CD4-positive, alpha-beta T cell (primary cell): ENCODE measurements around the gene HDGFL1. TPM values are rescaled to one million over a fixed set of nuclear protein-coding genes. Genes with fewer than 3 reads are reported as not detected.

Experiments
- ATAC-seq: fragments of 200-7000 bp; cut with Tn5 transposase; one replicate; pipeline ENCODE4 v1.10.0; 2022; ENCODE audit warnings: mild to moderate bottlenecking; ENCODE audit not compliant: poor library complexity
- CTCF ChIA-PET: fragments of 350-600 bp; sonication (Branson Sonifier 250); formaldehyde crosslinking; loops from one replicate; lab custom pipeline; 2021; ENCODE audit warnings: antibody characterized with exemption, inconsistent platforms; lab: Charles Lee
- POLR2A ChIA-PET: fragments of 350-600 bp; sonication (Branson Sonifier 250); formaldehyde crosslinking; loops from one replicate; lab custom pipeline; 2021; ENCODE audit warnings: antibody characterized with exemption, inconsistent platforms; lab: Charles Lee
- DNase-seq, 14 experiments: peaks; one replicate each; pipeline ENCODE4 v3.0.0-alpha.2; 2013 to 2020; ENCODE audit warnings: mixed read lengths in 2 of 14
- H3K27ac ChIP-seq, 2 donors: one replicate each; pipeline versions ENCODE4 v1.5.1 to v1.7.0; 2013; ENCODE audit warnings: low read length in 2 of 2, low read depth in 1 of 2, mild to moderate bottlenecking in 1 of 2
- H3K27me3 ChIP-seq, 2 experiments: 1 replicate in 1 of 2; 2 replicates in 1 of 2; pipeline versions ENCODE4 v1.6.1 to v1.7.0; 2013; ENCODE audit warnings: low read length in 2 of 2, control low read depth in 1 of 2, mild to moderate bottlenecking in 1 of 2, moderate library complexity in 1 of 2; ENCODE audit not compliant: insufficient read depth in 2 of 2, control insufficient read depth in 1 of 2
- H3K36me3 ChIP-seq: one replicate; pipeline ENCODE4 v1.6.1; 2013; ENCODE audit warnings: low read length, control low read depth; ENCODE audit not compliant: insufficient read depth
- H3K4me1 ChIP-seq: one replicate; pipeline ENCODE4 v1.6.1; 2013; ENCODE audit warnings: low read length, control low read depth; ENCODE audit not compliant: insufficient read depth
- H3K4me3 ChIP-seq: one replicate; pipeline ENCODE4 v1.5.1; 2013; ENCODE audit warnings: mild to moderate bottlenecking, low read length, moderate library complexity
- H3K9me3 ChIP-seq, 2 experiments: 1 replicate in 1 of 2; 2 replicates in 1 of 2; pipeline versions ENCODE4 v1.6.1 to v1.7.0; 2013; ENCODE audit warnings: low read length in 2 of 2, mild to moderate bottlenecking in 2 of 2, control low read depth in 1 of 2, moderate library complexity in 1 of 2; ENCODE audit not compliant: control insufficient read depth in 1 of 2, insufficient read depth in 1 of 2
- H3K27ac Mint-ChIP-seq: one replicate; pipeline ENCODE4 v1.8.0; 2020; ENCODE audit warnings: mixed read lengths
- H3K27me3 Mint-ChIP-seq: one replicate; pipeline ENCODE4 v1.8.0; 2021; ENCODE audit warnings: mixed read lengths
- H3K36me3 Mint-ChIP-seq: one replicate; pipeline ENCODE4 v1.8.0; 2021; ENCODE audit warnings: low read depth, mixed read lengths
- H3K4me1 Mint-ChIP-seq: one replicate; pipeline ENCODE4 v1.8.0; 2021; ENCODE audit warnings: low read depth, mixed read lengths
- H3K4me3 Mint-ChIP-seq: one replicate; pipeline ENCODE4 v1.8.0; 2020; ENCODE audit warnings: mild to moderate bottlenecking, mixed read lengths
- H3K9me3 Mint-ChIP-seq: one replicate; pipeline ENCODE4 v1.8.0; 2020; ENCODE audit warnings: mixed read lengths
- CTCF ChIP-seq: fragments of 200-600 bp; IDR thresholded peaks from one replicate; pipeline ENCODE4 v1.8.0; 2022; ENCODE audit warnings: antibody characterized with exemption, mild to moderate bottlenecking
- intact Hi-C, 2 experiments: fragments of 100-400 bp; cut with DNase I in 1 of 2; cut with micrococcal nuclease in 1 of 2; formaldehyde crosslinking; loops; one replicate each; pipeline versions ENCODE4 v1.15.1 to v1.9.0; 2023 to 2025; cut with DNase I, micrococcal nuclease
- total RNA-seq, 174 experiments: library from RNA in 2 of 174; stranded (reverse) in 2 of 174; gene quantifications; one replicate each; pipeline ENCODE4 v1.2.3 and lab custom pipeline; 2021 to 2026

The HDGFL1 gene
- total RNA-seq, 2 experiments from 2014 or later: not detected

- Mint-ChIP-seq H3K4me3 (no peak overlapping the region), H3K27me3 (no peaks in the 10 kb centered on the region), H3K27ac (no peak overlapping the region), H3K4me1 (no peaks in the 10 kb centered on the region), H3K9me3 (peaks cover 3% of the 10 kb centered on the region), H3K36me3 (no peaks in the 10 kb centered on the region)
- Histone ChIP-seq H3K27ac (no peak overlapping the region), H3K4me1 (no peaks in the 10 kb centered on the region), H3K36me3 (no peaks in the 10 kb centered on the region), H3K9me3 (no peaks in the 10 kb centered on the region), H3K4me3 (no peak overlapping the region), H3K27me3 (no peaks in the 10 kb centered on the region)
- CTCF ChIA-PET: no interaction called here
- DNase-seq: no peak
- TF ChIP-seq CTCF: no peak
- intact Hi-C loops: no loop called here
- POLR2A ChIA-PET: no interaction called here
- ATAC-seq: no peak
These were observed 18.2 kb upstream of the HDGFL1 start for GRCh38 chr6:22550971-22551670.

DNA sequence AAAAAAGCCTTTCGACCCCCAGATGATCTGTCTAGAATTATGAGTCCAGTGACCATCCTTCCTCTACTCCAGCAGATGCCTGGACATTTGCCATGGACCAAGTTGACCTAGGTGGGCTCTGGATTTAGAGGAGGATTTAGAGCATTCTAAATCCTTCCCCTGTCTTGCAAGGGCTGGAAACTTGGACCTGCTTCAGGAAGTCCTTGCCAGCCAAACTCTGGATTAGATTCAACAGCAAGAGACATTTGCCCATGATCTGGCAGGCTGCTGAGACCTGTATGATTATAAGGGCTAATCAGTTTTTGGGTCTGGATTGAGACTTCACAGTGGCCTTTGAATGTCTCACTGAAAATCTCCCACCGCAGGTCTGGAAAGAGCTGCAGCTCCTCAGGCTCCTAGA is 13.1 kb upstream of the HDGFL1 start:
- CTCF ChIA-PET: no interaction called here

DNA sequence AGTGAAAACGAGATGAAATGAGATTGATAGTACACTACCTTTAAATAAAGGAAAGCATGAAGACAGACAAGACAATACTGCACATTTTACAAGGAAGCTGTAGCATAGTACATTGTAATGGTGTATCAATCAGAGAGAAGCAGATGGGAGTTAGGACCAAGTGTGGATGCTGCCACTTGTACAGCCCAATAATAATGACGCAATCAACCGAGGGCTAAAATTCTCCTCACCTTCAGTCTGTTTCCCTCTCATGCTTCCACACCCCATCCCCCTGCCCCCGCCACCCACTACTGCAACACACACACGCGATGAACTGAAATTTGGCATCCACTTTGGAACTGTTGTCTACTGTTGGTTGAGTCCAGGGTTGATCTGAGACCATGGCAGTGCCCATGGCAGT is 12.4 kb upstream of the HDGFL1 start:
- Mint-ChIP-seq H3K9me3 (peaks cover 3% of the 10 kb centered on the region), H3K4me1 (no peaks in the 10 kb centered on the region), H3K4me3 (no peak overlapping the region), H3K36me3 (no peaks in the 10 kb centered on the region), H3K27me3 (no peaks in the 10 kb centered on the region), H3K27ac (no peak overlapping the region)
- H3K9me3 ChIP-seq: no peaks in the 10 kb centered on the region
- H3K27me3 ChIP-seq: no peaks in the 10 kb centered on the region
- H3K27ac ChIP-seq: no peak overlapping the region
- no peaks in the 10 kb centered on the region for H3K36me3 ChIP-seq
- POLR2A ChIA-PET: no interaction called here
- no peak for DNase-seq
- ATAC-seq: no peak
- H3K4me1 ChIP-seq: no peaks in the 10 kb centered on the region
- intact Hi-C loops: no loop called here
- TF ChIP-seq CTCF: no peak
- CTCF ChIA-PET: no interaction called here
- H3K4me3 ChIP-seq: no peak overlapping the region

More for the DNA sequence above, 13.1 kb upstream of the HDGFL1 start:
- no peak for TF ChIP-seq CTCF
- no peaks in the 10 kb centered on the region for H3K36me3 Mint-ChIP-seq
- Histone ChIP-seq H3K27me3 (no peaks in the 10 kb centered on the region), H3K27ac (no peak overlapping the region), H3K4me1 (no peaks in the 10 kb centered on the region), H3K9me3 (no peaks in the 10 kb centered on the region), H3K36me3 (no peaks in the 10 kb centered on the region), H3K4me3 (no peak overlapping the region)
- no peak for ATAC-seq
- no peak for DNase-seq
- peaks cover 3% of the 10 kb centered on the region for H3K9me3 Mint-ChIP-seq
- POLR2A ChIA-PET: no interaction called here
- H3K4me3 Mint-ChIP-seq: no peak overlapping the region
- intact Hi-C loops: no loop called here
- H3K27ac Mint-ChIP-seq: no peak overlapping the region
- H3K27me3 Mint-ChIP-seq: no peaks in the 10 kb centered on the region
- H3K4me1 Mint-ChIP-seq: no peaks in the 10 kb centered on the region
